Ectodermal cell (in vitro differentiated cells): Measurements from ENCODE around the gene DRP2.

ENCODE experiments used
- H3K27ac ChIP-seq: 2 replicates; pipeline ENCODE4 v1.7.0; 2013; ENCODE audit warnings: mild to moderate bottlenecking, low read depth, low read length; ENCODE audit not compliant: insufficient read depth, poor library complexity, severe bottlenecking
- H3K27me3 ChIP-seq: 2 replicates; pipeline ENCODE4 v1.7.0; 2013; ENCODE audit warnings: mild to moderate bottlenecking, low read length; ENCODE audit not compliant: insufficient read depth, control insufficient read depth, poor library complexity, severe bottlenecking
- H3K36me3 ChIP-seq: one replicate; pipeline ENCODE4 v1.7.0; 2013; ENCODE audit warnings: low read length; ENCODE audit not compliant: control insufficient read depth, insufficient read depth
- H3K4me1 ChIP-seq: one replicate; pipeline ENCODE4 v1.7.0; 2013; ENCODE audit warnings: low read length; ENCODE audit not compliant: control insufficient read depth, insufficient read depth
- H3K4me3 ChIP-seq: 2 replicates; pipeline ENCODE4 v1.7.0; 2013; ENCODE audit warnings: low read depth, low read length, control low read depth; ENCODE audit not compliant: insufficient read depth
- H3K9me3 ChIP-seq: 2 replicates; pipeline ENCODE4 v1.7.0; 2013; ENCODE audit warnings: mild to moderate bottlenecking, low read length, moderate library complexity; ENCODE audit not compliant: control insufficient read depth
- WGBS, 2 experiments: methylation state at CpG; one replicate each; pipeline ENCODE4 v1.1.7; 2013; ENCODE audit warnings: missing lambda C conversion rate in 2 of 2; 5-methylcytosine and 5-hydroxymethylcytosine counted together

Gene DRP2

GRCh38 chrX:101237041-101237440, 17.5 kb downstream of the DRP2 start:
- H3K4me1 ChIP-seq: no peaks in the 10 kb centered on the region
- H3K27ac ChIP-seq: no peak overlapping the region
- no peaks in the 10 kb centered on the region for H3K27me3 ChIP-seq
- no peak overlapping the region for H3K4me3 ChIP-seq
- no peaks in the 10 kb centered on the region for H3K9me3 ChIP-seq
- 95 to 97% methylated on average over 2 of the region's 2 CpGs for WGBS, 2 experiments
- H3K36me3 ChIP-seq: no peaks in the 10 kb centered on the region

- H3K9me3 ChIP-seq: no peaks in the 10 kb centered on the region
- no peaks in the 10 kb centered on the region for H3K4me1 ChIP-seq
- H3K27me3 ChIP-seq: no peaks in the 10 kb centered on the region
- no peaks in the 10 kb centered on the region for H3K36me3 ChIP-seq
- no peak overlapping the region for H3K4me3 ChIP-seq
- 93 to 94% methylated on average over 9 of the region's 9 CpGs for WGBS, 2 experiments
- no peak overlapping the region for H3K27ac ChIP-seq
These were observed 21.9 kb downstream of the DRP2 start for GRCh38 chrX:101241531-101241930.

- H3K36me3 ChIP-seq: no peaks in the 10 kb centered on the region
- no peaks in the 10 kb centered on the region for H3K4me1 ChIP-seq
- no peaks in the 10 kb centered on the region for H3K27me3 ChIP-seq
- H3K4me3 ChIP-seq: no peak overlapping the region
- H3K9me3 ChIP-seq: no peaks in the 10 kb centered on the region
- WGBS, 2 experiments: 64 to 79% methylated on average over 2 of the region's 2 CpGs
- H3K27ac ChIP-seq: no peak overlapping the region
These were observed 33.0 kb downstream of the DRP2 start for GRCh38 chrX:101252634-101253033.

GRCh38 chrX:101257448-101258258, 38.1 kb downstream of the DRP2 start:
- Histone ChIP-seq H3K4me1 (no peaks in the 10 kb centered on the region), H3K36me3 (no peaks in the 10 kb centered on the region), H3K4me3 (no peak overlapping the region), H3K9me3 (no peaks in the 10 kb centered on the region), H3K27ac (no peak overlapping the region), H3K27me3 (no peaks in the 10 kb centered on the region)
- WGBS, 2 experiments: 92 to 93% methylated on average over 4 of the region's 4 CpGs

GRCh38 chrX:101258259-101258581, 38.6 kb downstream of the DRP2 start:
- no peaks in the 10 kb centered on the region for H3K4me1 ChIP-seq
- H3K4me3 ChIP-seq: no peak overlapping the region
- H3K27ac ChIP-seq: no peak overlapping the region
- H3K9me3 ChIP-seq: no peaks in the 10 kb centered on the region
- H3K27me3 ChIP-seq: no peaks in the 10 kb centered on the region
- H3K36me3 ChIP-seq: no peaks in the 10 kb centered on the region
- 89 to 96% methylated on average over 11 of the region's 11 CpGs for WGBS, 2 experiments

GRCh38 chrX:101260435-101260834, 40.8 kb downstream of the DRP2 start:
- WGBS, 2 experiments: 73 to 75% methylated on average over 4 of the region's 4 CpGs
- no peaks in the 10 kb centered on the region for H3K4me1 ChIP-seq

GRCh38 chrX:101262590-101262989, 43.0 kb downstream of the DRP2 start:
- Histone ChIP-seq H3K27ac (no peak overlapping the region), H3K4me3 (no peak overlapping the region), H3K36me3 (no peaks in the 10 kb centered on the region), H3K27me3 (no peaks in the 10 kb centered on the region), H3K4me1 (no peaks in the 10 kb centered on the region), H3K9me3 (no peaks in the 10 kb centered on the region)
- 92 to 97% methylated on average over 4 of the region's 4 CpGs for WGBS, 2 experiments

More at GRCh38 chrX:101260435-101260834, 40.8 kb downstream of the DRP2 start:
- Histone ChIP-seq H3K36me3 (no peaks in the 10 kb centered on the region), H3K27ac (no peak overlapping the region), H3K9me3 (no peaks in the 10 kb centered on the region), H3K4me3 (no peak overlapping the region), H3K27me3 (no peaks in the 10 kb centered on the region)

GRCh38 chrX:101263766-101264165, 44.2 kb downstream of the DRP2 start:
- Histone ChIP-seq H3K9me3 (no peaks in the 10 kb centered on the region), H3K36me3 (no peaks in the 10 kb centered on the region), H3K27me3 (no peaks in the 10 kb centered on the region), H3K27ac (no peak overlapping the region), H3K4me3 (no peak overlapping the region), H3K4me1 (no peaks in the 10 kb centered on the region)
- 77 to 80% methylated on average over 1 to 2 of the region's 2 CpGs for WGBS, 2 experiments

GRCh38 chrX:101265869-101266428, 46.4 kb downstream of the DRP2 start:
- H3K4me1 ChIP-seq: no peaks in the 10 kb centered on the region
- 85 to 90% methylated on average over 4 of the region's 5 CpGs for WGBS, 2 experiments
- H3K27me3 ChIP-seq: no peaks in the 10 kb centered on the region
- no peaks in the 10 kb centered on the region for H3K9me3 ChIP-seq
- H3K36me3 ChIP-seq: no peaks in the 10 kb centered on the region
- no peak overlapping the region for H3K27ac ChIP-seq
- no peak overlapping the region for H3K4me3 ChIP-seq

- WGBS, 2 experiments: 90 to 91% methylated on average over 6 of the region's 6 CpGs
- Histone ChIP-seq H3K4me3 (no peak overlapping the region), H3K27me3 (no peaks in the 10 kb centered on the region), H3K4me1 (no peaks in the 10 kb centered on the region), H3K9me3 (no peaks in the 10 kb centered on the region), H3K27ac (no peak overlapping the region), H3K36me3 (no peaks in the 10 kb centered on the region)
These were observed 54.6 kb downstream of the DRP2 start for GRCh38 chrX:101274198-101274597.
